HepG2 (cell line): ENCODE measurements around the gene EPB41L5. TPM values are rescaled to one million over a fixed set of nuclear protein-coding genes. Genes with fewer than 3 reads are reported as not detected.

Source experiments
- ATAC-seq: fragments of 200-7000 bp; cut with Tn5 transposase; 3 replicates; pipeline ENCODE4 v1.9.1; 2020; ENCODE audit warnings: mild to moderate bottlenecking, moderate library complexity
- BruUV-seq: library from RNA; stranded (reverse); fragments of 400-500 nt; replicated peaks from 2 replicates; lab custom pipeline; 2021; lab: Mats Ljungman, UMichigan
- CTCF ChIA-PET: fragments of 300-600 bp; formaldehyde crosslinking; extraction: SDS; loops from one replicate; lab custom pipeline; 2021; ENCODE audit warnings: low total read pairs, inconsistent platforms, low intra/inter-chr PET ratio; lab: Yijun Ruan, JAX
- POLR2A ChIA-PET: fragments of 350-600 bp; sonication (Branson Sonifier 250); formaldehyde crosslinking; loops from one replicate; lab custom pipeline; 2020; ENCODE audit warnings: antibody characterized with exemption, inconsistent platforms; lab: Yijun Ruan, JAX
- DNase-seq: peaks from one replicate; pipeline ENCODE4 v3.0.0-alpha.2; 2015; ENCODE audit warnings: low spot score
- FAIRE-seq: peaks from 3 replicates; lab custom pipeline; 2011; peaks lifted over from hg19 to GRCh38; lab: Jason Lieb, UNC
- H2AFZ ChIP-seq: one replicate; pipeline ENCODE4 v1.6.1; 2011; ENCODE audit warnings: low read length, inconsistent platforms
- H3K27ac ChIP-seq: fragments of 300-600 bp; 3 replicates; pipeline ENCODE4 v1.8.0; 2011; ENCODE audit warnings: mixed run types, mild to moderate bottlenecking, mixed read lengths, low read length, inconsistent platforms; ENCODE audit not compliant: insufficient read depth; ENCODE audit errors: extremely low read length
- H3K27me3 ChIP-seq, 2 experiments: fragments of 200-600 bp in 1 of 2; 2 replicates in 1 of 2; 3 replicates in 1 of 2; pipeline versions ENCODE4 v1.6.0 to v1.8.0; 2011; ENCODE audit warnings: low read length in 2 of 2, mild to moderate bottlenecking in 2 of 2, moderate library complexity in 2 of 2, inconsistent platforms in 1 of 2; ENCODE audit not compliant: insufficient read depth in 2 of 2, control insufficient read depth in 1 of 2
- H3K36me3 ChIP-seq, 2 experiments: fragments of 200-600 bp in 1 of 2; replicated peaks in 1 of 2; 2 replicates in 1 of 2; 3 replicates in 1 of 2; pipeline versions ENCODE4 v1.5.1 to v1.8.0; 2011; ENCODE audit warnings: low read length in 2 of 2, inconsistent platforms in 1 of 2; ENCODE audit not compliant: insufficient read depth in 2 of 2, control insufficient read depth in 1 of 2
- H3K4me1 ChIP-seq: 2 replicates; pipeline ENCODE4 v1.5.1; 2012; ENCODE audit warnings: low read length, inconsistent platforms; ENCODE audit not compliant: insufficient read depth
- H3K4me2 ChIP-seq: 2 replicates; pipeline ENCODE4 v1.6.0; 2011; ENCODE audit warnings: low read depth, low read length, inconsistent platforms
- H3K4me3 ChIP-seq, 3 experiments: fragments of 200-600 bp in 1 of 3; sonication (generic), shearing (Covaris generic) in 1 of 3; replicated peaks in 1 of 3; 2 replicates each; pipeline ENCODE4 v1.5.1; 2011 to 2016; ENCODE audit warnings: low read length in 3 of 3, inconsistent platforms in 2 of 3, low read depth in 2 of 3, mild to moderate bottlenecking in 2 of 3, control low read depth in 1 of 3, mixed read lengths in 1 of 3; ENCODE audit not compliant: insufficient read depth in 1 of 3
- H3K79me2 ChIP-seq: one replicate; pipeline ENCODE4 v1.6.1; 2011; ENCODE audit warnings: low read length, inconsistent platforms; ENCODE audit not compliant: insufficient read depth
- H3K9ac ChIP-seq: 2 replicates; pipeline ENCODE4 v1.6.0; 2011; ENCODE audit warnings: mild to moderate bottlenecking, low read depth, low read length, inconsistent platforms; ENCODE audit not compliant: insufficient read depth
- H3K9me3 ChIP-seq: 2 replicates; pipeline ENCODE4 v1.5.1; 2012; ENCODE audit warnings: mild to moderate bottlenecking, low read length
- H4K20me1 ChIP-seq: 2 replicates; pipeline ENCODE4 v1.6.0; 2011; ENCODE audit warnings: inconsistent platforms, mild to moderate bottlenecking, low read length, moderate library complexity; ENCODE audit not compliant: insufficient read depth
- AGO2 ChIP-seq: fragments of 200-400 bp; formaldehyde crosslinking; optimal IDR thresholded peaks from 2 replicates; pipeline ENCODE3; 2017; ENCODE audit warnings: mild to moderate bottlenecking, low read depth, low read length, moderate library complexity
- MIER3 ChIP-seq: IDR thresholded peaks from 2 replicates; pipeline ENCODE4 v1.6.1; 2016; ENCODE audit warnings: missing compliant biosample characterization, borderline replicate concordance
- RBM22 ChIP-seq: fragments of 200-400 bp; formaldehyde crosslinking; optimal IDR thresholded peaks from 2 replicates; pipeline ENCODE3; 2017; ENCODE audit warnings: mild to moderate bottlenecking, low read length, moderate library complexity
- SRSF9 ChIP-seq: fragments of 200-400 bp; formaldehyde crosslinking; IDR thresholded peaks from 2 replicates; pipeline ENCODE4 v1.6.1; 2018; ENCODE audit warnings: borderline replicate concordance, mild to moderate bottlenecking, low read depth, low read length; ENCODE audit not compliant: insufficient read depth, poor library complexity, severe bottlenecking
- TEAD3 ChIP-seq: optimal IDR thresholded peaks from 2 replicates; pipeline ENCODE3; 2016; ENCODE audit warnings: borderline replicate concordance
- ZNF629 ChIP-seq: sonication (generic); formaldehyde crosslinking; conservative IDR thresholded peaks from 2 replicates; pipeline ENCODE4 v1.5.0; 2020; ENCODE audit warnings: missing genetic modification reagents
- WGBS: methylation state at CpG from one replicate; pipeline ENCODE4 v1.1.6; 2017; ENCODE audit warnings: low lambda C conversion rate; 5-methylcytosine and 5-hydroxymethylcytosine counted together
- in situ Hi-C: cut with HindIII; loops from 2 replicates; pipeline ENCODE4 v1.10.0; 2017; ENCODE audit warnings: low pct_unique_long_range_greater_than_20kb; ENCODE audit not compliant: extremely low pct_ligation_motif_present
- intact Hi-C: fragments of 100-400 bp; cut with micrococcal nuclease; formaldehyde crosslinking; loops from one replicate; pipeline ENCODE4 v1.10.0; 2022; ENCODE audit not compliant: unreplicated experiment
- polyA plus RNA-seq, 8 experiments: library from polyadenylated mRNA; depleted of rRNA in 3 of 8; stranded (reverse) in 7 of 8; unstranded in 1 of 8; fragments of >200 nt; fragmentation: Illumina TruSeq in 4 of 8; extraction: Trizol in 4 of 8; gene quantifications; 2 replicates each; pipeline versions ENCODE4 v1.2.1 to v1.2.3, GENCODE V29; 2011 to 2016; ENCODE audit warnings: low read depth in 4 of 8, missing spikeins in 1 of 8, mixed read lengths in 1 of 8; ENCODE audit not compliant: insufficient read depth in 1 of 8
- total RNA-seq, 5 experiments: library from RNA; depleted of rRNA; stranded (reverse); fragments of >200 nt; fragmentation: Illumina TruSeq; extraction: Trizol; gene quantifications; 2 replicates each; pipeline ENCODE4 v1.2.3, GENCODE V29; 2016; ENCODE audit warnings: low read depth in 1 of 5
- TF ChIP-seq, protein P1 (sequence below): fragments of 450-650 bp; IDR thresholded peaks from 2 replicates; pipeline ENCODE4 v1.6.1; 2016
- TF ChIP-seq, protein P2 (sequence below), 2 experiments: sonication (generic) in 1 of 2; formaldehyde crosslinking in 1 of 2; IDR thresholded peaks; 2 replicates each; pipeline versions ENCODE4 v1.4.0 to v1.6.1; 2016 to 2020; ENCODE audit warnings: borderline replicate concordance in 1 of 2, low read depth in 1 of 2, mild to moderate bottlenecking in 1 of 2, missing genetic modification reagents in 1 of 2
- TF ChIP-seq, protein P3 (sequence below): sonication (generic); formaldehyde crosslinking; IDR thresholded peaks from one replicate; pipeline ENCODE4 v1.5.1; 2020; ENCODE audit warnings: mild to moderate bottlenecking, missing genetic modification reagents; ENCODE audit errors: not compliant biosample characterization

Gene EPB41L5
- total and polyA plus RNA-seq, 2 of the 13 experiments (the other 11 are each of a cell fraction or from before 2014, with no cell fraction given): 40.5 to 47.5 TPM

DNA sequence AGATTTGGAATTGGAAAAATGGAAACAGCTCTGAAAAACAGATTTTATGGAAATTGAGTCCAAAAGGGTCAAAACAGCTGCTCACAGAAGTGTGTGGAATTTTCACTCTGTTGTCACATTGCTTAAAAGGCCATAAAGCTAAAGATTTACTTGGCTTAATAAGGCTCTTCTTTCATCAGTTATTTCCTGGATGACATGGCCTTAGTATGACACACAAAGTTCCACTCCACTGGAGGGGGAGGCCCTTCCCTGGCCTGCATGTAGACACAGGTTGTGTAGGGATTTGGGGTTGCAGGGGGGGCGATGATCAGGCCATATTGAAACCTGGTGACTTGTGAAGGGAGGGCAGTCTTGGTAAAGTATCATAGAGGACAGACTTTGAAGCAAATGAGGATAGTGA lies 176.3 kb downstream of the EPB41L5 start:
- in situ Hi-C loops: no loop called here
- Histone ChIP-seq H3K4me2 (no peak overlapping the region), H3K27me3 (no peaks in the 10 kb centered on the region), H3K79me2 (no peaks in the 10 kb centered on the region), H3K27ac (no peak overlapping the region), H3K36me3 (no peaks in the 10 kb centered on the region), H3K4me1 (0 out of 2 replicates have a peak, but pooled peaks cover 6% of the 10 kb centered on the region), H3K9me3 (no peaks in the 10 kb centered on the region; the same call in 1 of the 2 replicates), H2AFZ (no peak overlapping the region), H3K4me3 (no peak overlapping the region), H4K20me1 (no peaks in the 10 kb centered on the region), H3K9ac (no peak overlapping the region)
- 6% methylated on average over 1 of the region's 1 CpG for WGBS
- BruUV-seq: no TSS peak
- POLR2A ChIA-PET: no interaction called here
- intact Hi-C loops: no loop called here
- ATAC-seq (no peak), FAIRE-seq (no peak), DNase-seq (no peak)
- TF ChIP-seq TEAD3 (CRISPR knock-in tag): no peak
- TF ChIP-seq AGO2: no peak
- TF ChIP-seq, protein P1, sequence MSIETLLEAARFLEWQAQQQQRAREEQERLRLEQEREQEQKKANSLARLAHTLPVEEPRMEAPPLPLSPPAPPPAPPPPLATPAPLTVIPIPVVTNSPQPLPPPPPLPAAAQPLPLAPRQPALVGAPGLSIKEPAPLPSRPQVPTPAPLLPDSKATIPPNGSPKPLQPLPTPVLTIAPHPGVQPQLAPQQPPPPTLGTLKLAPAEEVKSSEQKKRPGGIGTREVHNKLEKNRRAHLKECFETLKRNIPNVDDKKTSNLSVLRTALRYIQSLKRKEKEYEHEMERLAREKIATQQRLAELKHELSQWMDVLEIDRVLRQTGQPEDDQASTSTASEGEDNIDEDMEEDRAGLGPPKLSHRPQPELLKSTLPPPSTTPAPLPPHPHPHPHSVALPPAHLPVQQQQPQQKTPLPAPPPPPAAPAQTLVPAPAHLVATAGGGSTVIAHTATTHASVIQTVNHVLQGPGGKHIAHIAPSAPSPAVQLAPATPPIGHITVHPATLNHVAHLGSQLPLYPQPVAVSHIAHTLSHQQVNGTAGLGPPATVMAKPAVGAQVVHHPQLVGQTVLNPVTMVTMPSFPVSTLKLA: no peak
- no peak for TF ChIP-seq SRSF9
- TF ChIP-seq, protein P2, sequence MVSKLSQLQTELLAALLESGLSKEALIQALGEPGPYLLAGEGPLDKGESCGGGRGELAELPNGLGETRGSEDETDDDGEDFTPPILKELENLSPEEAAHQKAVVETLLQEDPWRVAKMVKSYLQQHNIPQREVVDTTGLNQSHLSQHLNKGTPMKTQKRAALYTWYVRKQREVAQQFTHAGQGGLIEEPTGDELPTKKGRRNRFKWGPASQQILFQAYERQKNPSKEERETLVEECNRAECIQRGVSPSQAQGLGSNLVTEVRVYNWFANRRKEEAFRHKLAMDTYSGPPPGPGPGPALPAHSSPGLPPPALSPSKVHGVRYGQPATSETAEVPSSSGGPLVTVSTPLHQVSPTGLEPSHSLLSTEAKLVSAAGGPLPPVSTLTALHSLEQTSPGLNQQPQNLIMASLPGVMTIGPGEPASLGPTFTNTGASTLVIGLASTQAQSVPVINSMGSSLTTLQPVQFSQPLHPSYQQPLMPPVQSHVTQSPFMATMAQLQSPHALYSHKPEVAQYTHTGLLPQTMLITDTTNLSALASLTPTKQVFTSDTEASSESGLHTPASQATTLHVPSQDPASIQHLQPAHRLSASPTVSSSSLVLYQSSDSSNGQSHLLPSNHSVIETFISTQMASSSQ (IDR thresholded peaks at IDR 0.05; ENCODE audit: low read depth): no peak
- TF ChIP-seq, protein P2 (CRISPR knock-in tag; IDR thresholded peaks at IDR 0.05; ENCODE audit: borderline replicate concordance): no peak
- TF ChIP-seq ZNF629: no peak
- no peak for TF ChIP-seq MIER3 (CRISPR knock-in tag)
- TF ChIP-seq, protein P3, sequence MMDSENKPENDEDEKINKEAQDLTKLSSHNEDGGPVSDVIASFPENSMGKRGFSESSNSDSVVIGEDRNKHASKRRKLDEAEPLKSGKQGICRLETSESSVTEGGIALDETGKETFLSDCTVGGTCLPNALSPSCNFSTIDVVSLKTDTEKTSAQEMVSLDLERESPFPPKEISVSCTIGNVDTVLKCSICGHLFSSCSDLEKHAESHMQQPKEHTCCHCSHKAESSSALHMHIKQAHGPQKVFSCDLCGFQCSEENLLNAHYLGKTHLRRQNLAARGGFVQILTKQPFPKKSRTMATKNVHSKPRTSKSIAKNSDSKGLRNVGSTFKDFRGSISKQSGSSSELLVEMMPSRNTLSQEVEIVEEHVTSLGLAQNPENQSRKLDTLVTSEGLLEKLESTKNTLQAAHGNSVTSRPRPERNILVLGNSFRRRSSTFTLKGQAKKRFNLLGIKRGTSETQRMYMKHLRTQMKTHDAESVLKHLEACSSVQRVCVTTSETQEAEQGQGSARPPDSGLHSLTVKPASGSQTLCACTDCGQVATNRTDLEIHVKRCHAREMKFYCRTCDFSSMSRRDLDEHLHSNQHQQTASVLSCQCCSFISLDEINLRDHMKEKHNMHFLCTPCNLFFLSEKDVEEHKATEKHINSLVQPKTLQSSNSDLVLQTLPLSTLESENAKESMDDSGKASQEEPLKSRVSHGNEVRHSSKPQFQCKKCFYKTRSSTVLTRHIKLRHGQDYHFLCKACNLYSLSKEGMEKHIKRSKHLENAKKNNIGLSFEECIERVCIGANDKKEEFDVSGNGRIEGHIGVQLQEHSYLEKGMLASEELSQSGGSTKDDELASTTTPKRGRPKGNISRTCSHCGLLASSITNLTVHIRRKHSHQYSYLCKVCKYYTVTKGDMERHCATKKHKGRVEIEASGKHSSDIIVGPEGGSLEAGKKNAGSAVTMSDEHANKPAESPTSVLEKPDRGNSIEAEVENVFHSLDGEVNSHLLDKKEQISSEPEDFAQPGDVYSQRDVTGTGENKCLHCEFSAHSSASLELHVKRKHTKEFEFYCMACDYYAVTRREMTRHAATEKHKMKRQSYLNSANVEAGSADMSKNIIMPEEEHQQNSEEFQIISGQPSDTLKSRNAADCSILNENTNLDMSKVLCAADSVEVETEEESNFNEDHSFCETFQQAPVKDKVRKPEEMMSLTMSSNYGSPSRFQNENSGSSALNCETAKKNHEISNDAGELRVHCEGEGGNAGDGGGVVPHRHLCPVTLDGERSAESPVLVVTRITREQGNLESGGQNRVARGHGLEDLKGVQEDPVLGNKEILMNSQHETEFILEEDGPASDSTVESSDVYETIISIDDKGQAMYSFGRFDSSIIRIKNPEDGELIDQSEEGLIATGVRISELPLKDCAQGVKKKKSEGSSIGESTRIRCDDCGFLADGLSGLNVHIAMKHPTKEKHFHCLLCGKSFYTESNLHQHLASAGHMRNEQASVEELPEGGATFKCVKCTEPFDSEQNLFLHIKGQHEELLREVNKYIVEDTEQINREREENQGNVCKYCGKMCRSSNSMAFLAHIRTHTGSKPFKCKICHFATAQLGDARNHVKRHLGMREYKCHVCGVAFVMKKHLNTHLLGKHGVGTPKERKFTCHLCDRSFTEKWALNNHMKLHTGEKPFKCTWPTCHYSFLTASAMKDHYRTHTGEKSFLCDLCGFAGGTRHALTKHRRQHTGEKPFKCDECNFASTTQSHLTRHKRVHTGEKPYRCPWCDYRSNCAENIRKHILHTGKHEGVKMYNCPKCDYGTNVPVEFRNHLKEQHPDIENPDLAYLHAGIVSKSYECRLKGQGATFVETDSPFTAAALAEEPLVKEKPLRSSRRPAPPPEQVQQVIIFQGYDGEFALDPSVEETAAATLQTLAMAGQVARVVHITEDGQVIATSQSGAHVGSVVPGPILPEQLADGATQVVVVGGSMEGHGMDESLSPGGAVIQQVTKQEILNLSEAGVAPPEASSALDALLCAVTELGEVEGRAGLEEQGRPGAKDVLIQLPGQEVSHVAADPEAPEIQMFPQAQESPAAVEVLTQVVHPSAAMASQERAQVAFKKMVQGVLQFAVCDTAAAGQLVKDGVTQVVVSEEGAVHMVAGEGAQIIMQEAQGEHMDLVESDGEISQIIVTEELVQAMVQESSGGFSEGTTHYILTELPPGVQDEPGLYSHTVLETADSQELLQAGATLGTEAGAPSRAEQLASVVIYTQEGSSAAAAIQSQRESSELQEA (CRISPR knock-in tag): no peak
- TF ChIP-seq RBM22: no peak
- CTCF ChIA-PET: no interaction called here
